H1 (cell line): ENCODE measurements around the gene NELFA.

Source experiments
- ATF2 ChIP-seq: IDR thresholded peaks from 2 replicates; pipeline ENCODE4 v1.6.1; 2012; ENCODE audit warnings: low read length, inconsistent platforms
- CHD2 ChIP-seq: IDR thresholded peaks from 2 replicates; pipeline ENCODE4 v1.6.1; 2012; ENCODE audit warnings: low read length, improper control_type of control experiment
- CREB1 ChIP-seq: IDR thresholded peaks from 2 replicates; pipeline ENCODE4 v1.6.1; 2012; ENCODE audit warnings: inconsistent platforms
- CTCF ChIP-seq, 3 experiments: IDR thresholded peaks; 1 replicate in 2 of 3; 2 replicates in 1 of 3; pipeline versions ENCODE4 v1.5.1 to v1.6.1; 2011; ENCODE audit warnings: low read length in 3 of 3, mild to moderate bottlenecking in 3 of 3, inconsistent platforms in 2 of 3, low read depth in 1 of 3, moderate library complexity in 1 of 3; ENCODE audit not compliant: insufficient read depth in 1 of 3; ENCODE audit errors: control extremely low read depth in 1 of 3
- EZH2 ChIP-seq: fragments of 200-600 bp; sonication (generic); IDR thresholded peaks from 2 replicates; pipeline ENCODE4 v1.7.1; 2012; ENCODE audit warnings: low read depth, mild to moderate bottlenecking, moderate library complexity, low read length, inconsistent platforms; ENCODE audit not compliant: severe bottlenecking
- PHF8 ChIP-seq: fragments of 200-600 bp; sonication (generic); conservative IDR thresholded peaks from 2 replicates; pipeline ENCODE4 v1.7.1; 2012; ENCODE audit warnings: low read depth, mild to moderate bottlenecking, inconsistent platforms, low read length, moderate library complexity
- POLR2AphosphoS5 ChIP-seq: IDR thresholded peaks from 2 replicates; pipeline ENCODE4 v1.6.1; 2011; ENCODE audit warnings: low read depth, low read length

- TF ChIP-seq ATF2 (no peak), POLR2AphosphoS5 (no peak), CHD2 (no peak), CTCF (IDR thresholded peaks at IDR 0.05; ENCODE audit: control extremely low read depth in 1 of 3, insufficient read depth in 1 of 3, low read depth in 1 of 3, low read length in 3 of 3) (no peak), EZH2 (no peak), PHF8 (no peak), CREB1 (no peak)
These were observed 20.9 kb downstream of the NELFA start for GRCh38 chr4:1987721-1988326.
